Measurements from ENCODE around the gene VILL. TPM values are rescaled to one million over a fixed set of nuclear protein-coding genes. Genes with fewer than 3 reads are reported as not detected.

The VILL gene
- total RNA-seq, 1 donor from 2014 or later: 16.9 TPM

GRCh38 chr3:38003371-38003816 is 12.8 kb downstream of the VILL start:
- Mint-ChIP-seq H3K4me3 (no peak overlapping the region), H3K9me3 (no peaks in the 10 kb centered on the region), H3K27ac (peak overlapping the region; percentile 30), H3K36me3 (peaks cover 8% of the 10 kb centered on the region), H3K27me3 (no peaks in the 10 kb centered on the region), H3K4me1 (ENCODE audit: unreplicated experiment) (peaks cover 23% of the 10 kb centered on the region)
- DNase-seq (ENCODE audit: extremely low spot score, unreplicated experiment): no peak
- peak; percentile 96 for TF ChIP-seq CTCF (conservative IDR thresholded peaks at IDR 0.05)

GRCh38 chr3:38003817-38004414 is 13.3 kb downstream of the VILL start:
- H3K27ac Mint-ChIP-seq: peak overlapping the region; percentile 86
- H3K9me3 Mint-ChIP-seq: no peaks in the 10 kb centered on the region
- H3K4me3 Mint-ChIP-seq: peak overlapping the region; percentile 50
- no peak for TF ChIP-seq CTCF (conservative IDR thresholded peaks at IDR 0.05)
- no peak for DNase-seq (ENCODE audit: extremely low spot score, unreplicated experiment)
- no peaks in the 10 kb centered on the region for H3K27me3 Mint-ChIP-seq
- peaks cover 23% of the 10 kb centered on the region for H3K4me1 Mint-ChIP-seq (ENCODE audit: unreplicated experiment)
- H3K36me3 Mint-ChIP-seq: peaks cover 8% of the 10 kb centered on the region

- peak overlapping the region; percentile 86 for H3K27ac Mint-ChIP-seq
- peak overlapping the region; percentile 50 for H3K4me3 Mint-ChIP-seq
- peaks cover 6% of the 10 kb centered on the region for H3K36me3 Mint-ChIP-seq
- H3K4me1 Mint-ChIP-seq (ENCODE audit: unreplicated experiment): peaks cover 18% of the 10 kb centered on the region
- peak; percentile 71 for TF ChIP-seq CTCF (conservative IDR thresholded peaks at IDR 0.05)
- no peaks in the 10 kb centered on the region for H3K27me3 Mint-ChIP-seq
- no peak for DNase-seq (ENCODE audit: extremely low spot score, unreplicated experiment)
- no peaks in the 10 kb centered on the region for H3K9me3 Mint-ChIP-seq
Observed at GRCh38 chr3:38004415-38005075, 14.0 kb downstream of the VILL start.

- TF ChIP-seq CTCF (conservative IDR thresholded peaks at IDR 0.05): no peak
- no peaks in the 10 kb centered on the region for H3K27me3 Mint-ChIP-seq
- H3K9me3 Mint-ChIP-seq: no peaks in the 10 kb centered on the region
- peak overlapping the region; percentile 86 for H3K27ac Mint-ChIP-seq
- peaks cover 15% of the 10 kb centered on the region for H3K4me1 Mint-ChIP-seq (ENCODE audit: unreplicated experiment)
- DNase-seq (ENCODE audit: extremely low spot score, unreplicated experiment): no peak
- H3K4me3 Mint-ChIP-seq: peak overlapping the region; percentile 50
- peaks cover 5% of the 10 kb centered on the region for H3K36me3 Mint-ChIP-seq
Observed at GRCh38 chr3:38005076-38006020, 14.8 kb downstream of the VILL start.

- TF ChIP-seq CTCF (conservative IDR thresholded peaks at IDR 0.05): no peak
- DNase-seq (ENCODE audit: extremely low spot score, unreplicated experiment): no peak
- no peak overlapping the region for H3K27ac Mint-ChIP-seq
- no peaks in the 10 kb centered on the region for H3K27me3 Mint-ChIP-seq
- H3K4me1 Mint-ChIP-seq (ENCODE audit: unreplicated experiment): peaks cover 15% of the 10 kb centered on the region
- H3K36me3 Mint-ChIP-seq: peaks cover 5% of the 10 kb centered on the region
- no peak overlapping the region for H3K4me3 Mint-ChIP-seq
- H3K9me3 Mint-ChIP-seq: no peaks in the 10 kb centered on the region
Observed at GRCh38 chr3:38006031-38006430, 15.4 kb downstream of the VILL start.

Data from type B pancreatic cell (in vitro differentiated cells).